ENCODE measurements around the gene ARHGEF6. TPM values are rescaled to one million over a fixed set of nuclear protein-coding genes. Genes with fewer than 3 reads are reported as not detected.
A peak's percentile ranks its signal among the peaks of the same experiment; 100 is the strongest.

Gene ARHGEF6
- total RNA-seq, 1 donor from 2014 or later = 4.7 TPM

GRCh38 chrX:136667446-136668168, 113.1 kb downstream of the ARHGEF6 start:
- H3K79me2 ChIP-seq (ENCODE audit: insufficient read depth, low read length) = no peaks in the 10 kb centered on the region
- H3K36me3 Mint-ChIP-seq (ENCODE audit: low read depth, unreplicated experiment) = peaks cover 8% of the 10 kb centered on the region
- H3K4me2 ChIP-seq (ENCODE audit: low read length) = no peak overlapping the region
- no peaks in the 10 kb centered on the region for H3K36me3 ChIP-seq (ENCODE audit: insufficient read depth, low read length)
- H3K27ac Mint-ChIP-seq (ENCODE audit: unreplicated experiment) = no peak overlapping the region
- DNase-seq (ENCODE audit: low read depth) = no peak
- FAIRE-seq = peak; percentile 59
- peaks cover 3% of the 10 kb centered on the region for H3K4me1 Mint-ChIP-seq (ENCODE audit: low read depth, unreplicated experiment)
- H4K20me1 ChIP-seq (ENCODE audit: insufficient read depth, low read length) = no peaks in the 10 kb centered on the region
- H3K4me3 Mint-ChIP-seq (ENCODE audit: unreplicated experiment) = no peak overlapping the region
- no peak overlapping the region for H3K4me3 ChIP-seq (ENCODE audit: insufficient read depth, low read depth, low read length)
- peaks cover 2% of the 10 kb centered on the region for H3K27me3 Mint-ChIP-seq (ENCODE audit: low read depth, unreplicated experiment)
- H3K27ac ChIP-seq (ENCODE audit: low read depth, low read length) = no peak overlapping the region
- H2AFZ ChIP-seq (ENCODE audit: low read depth, low read length) = no peak overlapping the region
- H3K4me1 ChIP-seq (ENCODE audit: insufficient read depth, low read length) = no peaks in the 10 kb centered on the region
- no peaks in the 10 kb centered on the region for H3K27me3 ChIP-seq (ENCODE audit: insufficient read depth, low read length)
- no peak overlapping the region for H3K9ac ChIP-seq (ENCODE audit: low read length)
- H3K9me3 Mint-ChIP-seq (ENCODE audit: unreplicated experiment) = peaks cover 5% of the 10 kb centered on the region
- TF ChIP-seq EZH2 (IDR thresholded peaks at IDR 0.05; ENCODE audit: insufficient read depth, low read length) (no peak), CTCF (IDR thresholded peaks at IDR 0.05; ENCODE audit: insufficient read depth, low read depth, low read length) (no peak)
- peaks cover 2% of the 10 kb centered on the region for H3K9me3 ChIP-seq (ENCODE audit: insufficient read depth, low read depth, low read length)

GRCh38 chrX:136666088-136666487, 114.6 kb downstream of the ARHGEF6 start:
- H2AFZ ChIP-seq (ENCODE audit: low read depth, low read length) = no peak overlapping the region
- no peak overlapping the region for H3K9ac ChIP-seq (ENCODE audit: low read length)
- Mint-ChIP-seq H3K27me3 (ENCODE audit: low read depth, unreplicated experiment) (peaks cover 2% of the 10 kb centered on the region), H3K36me3 (ENCODE audit: low read depth, unreplicated experiment) (peaks cover 3% of the 10 kb centered on the region), H3K27ac (ENCODE audit: unreplicated experiment) (no peak overlapping the region), H3K4me1 (ENCODE audit: low read depth, unreplicated experiment) (peaks cover 3% of the 10 kb centered on the region), H3K9me3 (ENCODE audit: unreplicated experiment) (peaks cover 5% of the 10 kb centered on the region), H3K4me3 (ENCODE audit: unreplicated experiment) (no peak overlapping the region)
- no peak overlapping the region for H3K27ac ChIP-seq (ENCODE audit: low read depth, low read length)
- DNase-seq (ENCODE audit: low read depth) = no peak
- no peak overlapping the region for H3K4me2 ChIP-seq (ENCODE audit: low read length)
- H3K79me2 ChIP-seq (ENCODE audit: insufficient read depth, low read length) = no peaks in the 10 kb centered on the region
- no peak overlapping the region for H3K4me3 ChIP-seq (ENCODE audit: insufficient read depth, low read depth, low read length)
- H3K27me3 ChIP-seq (ENCODE audit: insufficient read depth, low read length) = no peaks in the 10 kb centered on the region
- no peaks in the 10 kb centered on the region for H3K4me1 ChIP-seq (ENCODE audit: insufficient read depth, low read length)
- no peaks in the 10 kb centered on the region for H3K36me3 ChIP-seq (ENCODE audit: insufficient read depth, low read length)
- H3K9me3 ChIP-seq (ENCODE audit: insufficient read depth, low read depth, low read length) = peaks cover 2% of the 10 kb centered on the region
- FAIRE-seq = peak; percentile 83
- TF ChIP-seq CTCF (IDR thresholded peaks at IDR 0.05; ENCODE audit: insufficient read depth, low read depth, low read length) = no peak
- TF ChIP-seq EZH2 (IDR thresholded peaks at IDR 0.05; ENCODE audit: insufficient read depth, low read length) = no peak
- H4K20me1 ChIP-seq (ENCODE audit: insufficient read depth, low read length) = no peaks in the 10 kb centered on the region

GRCh38 chrX:136665258-136665900, 115.4 kb downstream of the ARHGEF6 start:
- Histone ChIP-seq H3K4me2 (ENCODE audit: low read length) (no peak overlapping the region), H3K4me3 (ENCODE audit: insufficient read depth, low read depth, low read length) (no peak overlapping the region), H3K79me2 (ENCODE audit: insufficient read depth, low read length) (no peaks in the 10 kb centered on the region), H3K36me3 (ENCODE audit: insufficient read depth, low read length) (no peaks in the 10 kb centered on the region), H3K4me1 (ENCODE audit: insufficient read depth, low read length) (no peaks in the 10 kb centered on the region), H3K9ac (ENCODE audit: low read length) (no peak overlapping the region), H3K27me3 (ENCODE audit: insufficient read depth, low read length) (no peaks in the 10 kb centered on the region), H3K27ac (ENCODE audit: low read depth, low read length) (no peak overlapping the region), H3K9me3 (ENCODE audit: insufficient read depth, low read depth, low read length) (peaks cover 2% of the 10 kb centered on the region), H4K20me1 (ENCODE audit: insufficient read depth, low read length) (no peaks in the 10 kb centered on the region), H2AFZ (ENCODE audit: low read depth, low read length) (no peak overlapping the region)
- Mint-ChIP-seq H3K36me3 (ENCODE audit: low read depth, unreplicated experiment) (peaks cover 3% of the 10 kb centered on the region), H3K4me1 (ENCODE audit: low read depth, unreplicated experiment) (peaks cover 3% of the 10 kb centered on the region), H3K4me3 (ENCODE audit: unreplicated experiment) (no peak overlapping the region), H3K27ac (ENCODE audit: unreplicated experiment) (no peak overlapping the region), H3K27me3 (ENCODE audit: low read depth, unreplicated experiment) (peaks cover 2% of the 10 kb centered on the region), H3K9me3 (ENCODE audit: unreplicated experiment) (peaks cover 5% of the 10 kb centered on the region)
- TF ChIP-seq EZH2 (IDR thresholded peaks at IDR 0.05; ENCODE audit: insufficient read depth, low read length) (no peak), CTCF (IDR thresholded peaks at IDR 0.05; ENCODE audit: insufficient read depth, low read depth, low read length) (no peak)
- DNase-seq (ENCODE audit: low read depth) (no peak), FAIRE-seq (no peak)

Data from astrocyte (in vitro differentiated cells and primary cell).